ENCODE measurements around the gene ZSCAN18.

The ZSCAN18 gene

GRCh38 chr19:58085348-58085875, 12.6 kb downstream of the ZSCAN18 start:
- DNase-seq = no peak

- no peak for DNase-seq
These were observed 13.3 kb downstream of the ZSCAN18 start for GRCh38 chr19:58084596-58085347.

- DNase-seq = no peak
These were observed 15.0 kb downstream of the ZSCAN18 start for GRCh38 chr19:58083021-58083420.

GRCh38 chr19:58079792-58080191, 18.2 kb downstream of the ZSCAN18 start:
- DNase-seq = no peak

- DNase-seq = no peak
These were observed 30.7 kb downstream of the ZSCAN18 start for GRCh38 chr19:58067240-58067912.

- DNase-seq = no peak
These were observed 34.3 kb downstream of the ZSCAN18 start for GRCh38 chr19:58063712-58064111.

- DNase-seq = no peak
These were observed 37.8 kb downstream of the ZSCAN18 start for GRCh38 chr19:58060231-58060630.

GRCh38 chr19:58059671-58060078, 38.4 kb downstream of the ZSCAN18 start:
- DNase-seq = no peak

- peak; percentile 36 for DNase-seq
These were observed 38.9 kb downstream of the ZSCAN18 start, which contains the start of gene ZNF135 for GRCh38 chr19:58059003-58059670. Gene ZNF135, plus strand, starts transcription at chr19:58059282. Its CDS starts 721 bp downstream, at chr19:58060003.

- DNase-seq = no peak
These were observed 39.6 kb downstream of the ZSCAN18 start for GRCh38 chr19:58058467-58058866.

GRCh38 chr19:58056861-58057260, 41.2 kb downstream of the ZSCAN18 start:
- no peak for DNase-seq

- DNase-seq = no peak
These were observed 41.8 kb downstream of the ZSCAN18 start for GRCh38 chr19:58056261-58056660.

GRCh38 chr19:58054901-58055874, 42.8 kb downstream of the ZSCAN18 start:
- no peak for DNase-seq

- DNase-seq = no peak
These were observed 44.4 kb downstream of the ZSCAN18 start for GRCh38 chr19:58053480-58054156.

GRCh38 chr19:58052256-58052655, 45.8 kb downstream of the ZSCAN18 start:
- no peak for DNase-seq

- DNase-seq = no peak
These were observed 50.4 kb downstream of the ZSCAN18 start for GRCh38 chr19:58047672-58048071.

- no peak for DNase-seq
These were observed 51.2 kb downstream of the ZSCAN18 start for GRCh38 chr19:58046856-58047255.

GRCh38 chr19:58045411-58046050, 52.5 kb downstream of the ZSCAN18 start:
- no peak for DNase-seq

GRCh38 chr19:58044886-58045285, 53.1 kb downstream of the ZSCAN18 start:
- DNase-seq = no peak

- no peak for DNase-seq
These were observed 53.6 kb downstream of the ZSCAN18 start for GRCh38 chr19:58044391-58044790.
